ENCODE data around the gene SUOX.
"Not testable (repeated sequence)": the region's sequence is repeated elsewhere in the genome, so short reads cannot be mapped to it uniquely, and the experiment has no call there.

The SUOX gene

GRCh38 chr12:55996201-55996714 is 818 bp upstream of the SUOX start:
- TF ChIP-seq GATA1 (IDR thresholded peaks at IDR 0.05; ENCODE audit: low read depth, low read length) (no peak), POLR2A (IDR thresholded peaks at IDR 0.05; ENCODE audit: low read length) (no peak)

GRCh38 chr12:55997535-55997859 is 421 bp downstream of the SUOX start:
- no peak for DNase-seq
- TF ChIP-seq POLR2A (IDR thresholded peaks at IDR 0.05; ENCODE audit: low read length) (no peak), GATA1 (IDR thresholded peaks at IDR 0.05; ENCODE audit: low read depth, low read length) (no peak)

More at GRCh38 chr12:55996201-55996714, 818 bp upstream of the SUOX start:
- DNase-seq = peak; percentile 80 to 89

GRCh38 chr12:55999522-55999921 is 2.4 kb downstream of the SUOX start:
- TF ChIP-seq POLR2A (IDR thresholded peaks at IDR 0.05; ENCODE audit: low read length) = peak; percentile 28
- DNase-seq = not testable (repeated sequence)

- DNase-seq = not testable (repeated sequence)
These were observed 3.0 kb downstream of the SUOX start for GRCh38 chr12:55999999-56000540.

- no peak for TF ChIP-seq POLR2A (IDR thresholded peaks at IDR 0.05; ENCODE audit: low read length)
- TF ChIP-seq GATA1 (IDR thresholded peaks at IDR 0.05; ENCODE audit: low read depth, low read length) = no peak
- no peak for DNase-seq
These were observed 4.5 kb downstream of the SUOX start for GRCh38 chr12:56001487-56002100.

- DNase-seq = not testable (repeated sequence)
These were observed 6.3 kb downstream of the SUOX start for GRCh38 chr12:56003376-56003775.

- no peak for TF ChIP-seq GATA1 (IDR thresholded peaks at IDR 0.05; ENCODE audit: low read depth, low read length)
- TF ChIP-seq POLR2A (IDR thresholded peaks at IDR 0.05; ENCODE audit: low read length) = no peak
- no peak for DNase-seq
These were observed 7.1 kb downstream of the SUOX start for GRCh38 chr12:56004211-56004610.

GRCh38 chr12:56007564-56008559 is 10.8 kb downstream of the SUOX start:
- TF ChIP-seq GATA1 (IDR thresholded peaks at IDR 0.05; ENCODE audit: low read depth, low read length) = no peak
- TF ChIP-seq POLR2A (IDR thresholded peaks at IDR 0.05; ENCODE audit: low read length) = no peak
- DNase-seq = peak; percentile 64 to 70

- TF ChIP-seq GATA1 (IDR thresholded peaks at IDR 0.05; ENCODE audit: low read depth, low read length) = no peak
- no peak for TF ChIP-seq POLR2A (IDR thresholded peaks at IDR 0.05; ENCODE audit: low read length)
- peak; percentile 24 to 41 for DNase-seq
These were observed 13.1 kb downstream of the SUOX start for GRCh38 chr12:56010111-56010570.

GRCh38 chr12:56011509-56012090 is 14.5 kb downstream of the SUOX start:
- TF ChIP-seq POLR2A (IDR thresholded peaks at IDR 0.05; ENCODE audit: low read length) = no peak
- no peak for TF ChIP-seq GATA1 (IDR thresholded peaks at IDR 0.05; ENCODE audit: low read depth, low read length)
- no peak for DNase-seq

GRCh38 chr12:56013482-56013881 is 16.4 kb downstream of the SUOX start:
- DNase-seq = no peak
- TF ChIP-seq GATA1 (IDR thresholded peaks at IDR 0.05; ENCODE audit: low read depth, low read length) (no peak), POLR2A (IDR thresholded peaks at IDR 0.05; ENCODE audit: low read length) (no peak)

- no peak for DNase-seq
- TF ChIP-seq GATA1 (IDR thresholded peaks at IDR 0.05; ENCODE audit: low read depth, low read length) (no peak), POLR2A (IDR thresholded peaks at IDR 0.05; ENCODE audit: low read length) (no peak)
These were observed 17.1 kb downstream of the SUOX start for GRCh38 chr12:56014205-56014604.

- DNase-seq = no peak
- no peak for TF ChIP-seq GATA1 (IDR thresholded peaks at IDR 0.05; ENCODE audit: low read depth, low read length)
- TF ChIP-seq POLR2A (IDR thresholded peaks at IDR 0.05; ENCODE audit: low read length) = no peak
These were observed 20.1 kb downstream of the SUOX start for GRCh38 chr12:56017181-56017580.

GRCh38 chr12:56018356-56018755 is 21.3 kb downstream of the SUOX start:
- no peak for DNase-seq
- TF ChIP-seq GATA1 (IDR thresholded peaks at IDR 0.05; ENCODE audit: low read depth, low read length) = no peak
- no peak for TF ChIP-seq POLR2A (IDR thresholded peaks at IDR 0.05; ENCODE audit: low read length)

All from erythroblast (primary cell).